ENCODE data around the gene APC2.

- TF ChIP-seq POLR2A (IDR thresholded peaks at IDR 0.05) (no peak), EP300 (IDR thresholded peaks at IDR 0.05) (no peak)
- TF ChIP-seq, protein P1, sequence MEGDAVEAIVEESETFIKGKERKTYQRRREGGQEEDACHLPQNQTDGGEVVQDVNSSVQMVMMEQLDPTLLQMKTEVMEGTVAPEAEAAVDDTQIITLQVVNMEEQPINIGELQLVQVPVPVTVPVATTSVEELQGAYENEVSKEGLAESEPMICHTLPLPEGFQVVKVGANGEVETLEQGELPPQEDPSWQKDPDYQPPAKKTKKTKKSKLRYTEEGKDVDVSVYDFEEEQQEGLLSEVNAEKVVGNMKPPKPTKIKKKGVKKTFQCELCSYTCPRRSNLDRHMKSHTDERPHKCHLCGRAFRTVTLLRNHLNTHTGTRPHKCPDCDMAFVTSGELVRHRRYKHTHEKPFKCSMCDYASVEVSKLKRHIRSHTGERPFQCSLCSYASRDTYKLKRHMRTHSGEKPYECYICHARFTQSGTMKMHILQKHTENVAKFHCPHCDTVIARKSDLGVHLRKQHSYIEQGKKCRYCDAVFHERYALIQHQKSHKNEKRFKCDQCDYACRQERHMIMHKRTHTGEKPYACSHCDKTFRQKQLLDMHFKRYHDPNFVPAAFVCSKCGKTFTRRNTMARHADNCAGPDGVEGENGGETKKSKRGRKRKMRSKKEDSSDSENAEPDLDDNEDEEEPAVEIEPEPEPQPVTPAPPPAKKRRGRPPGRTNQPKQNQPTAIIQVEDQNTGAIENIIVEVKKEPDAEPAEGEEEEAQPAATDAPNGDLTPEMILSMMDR (IDR thresholded peaks at IDR 0.05), result no peak
Measured at GRCh38 chr19:1450735-1451731, 1.1 kb downstream of the APC2 start.
